Measurements from ENCODE around the gene SLCO1A2.

SLCO1A2 gene

DNA sequence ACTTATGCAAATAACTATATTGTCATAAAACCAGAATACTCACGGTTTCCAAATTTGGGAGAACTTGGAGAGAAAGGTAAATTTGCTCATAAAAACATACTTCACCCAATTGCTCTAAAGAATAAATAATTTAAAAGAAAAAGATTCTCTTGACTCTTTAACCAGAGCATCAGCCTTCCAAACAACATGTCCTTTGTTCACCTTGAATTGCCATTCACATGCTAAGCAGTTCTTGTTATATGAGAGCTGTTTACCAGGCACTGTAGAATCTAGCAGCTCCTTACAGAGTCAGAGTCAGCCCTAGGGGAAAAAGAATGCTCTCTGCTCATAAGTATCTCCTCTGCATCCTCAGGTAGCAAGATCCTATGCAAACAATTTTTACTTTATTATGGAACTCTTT, 10.2 kb downstream of the SLCO1A2 start:
- no peak for TF ChIP-seq EZH2 (IDR thresholded peaks at IDR 0.05; ENCODE audit: borderline replicate concordance, low read depth, low read length, severe bottlenecking)
- TF ChIP-seq, protein P1, sequence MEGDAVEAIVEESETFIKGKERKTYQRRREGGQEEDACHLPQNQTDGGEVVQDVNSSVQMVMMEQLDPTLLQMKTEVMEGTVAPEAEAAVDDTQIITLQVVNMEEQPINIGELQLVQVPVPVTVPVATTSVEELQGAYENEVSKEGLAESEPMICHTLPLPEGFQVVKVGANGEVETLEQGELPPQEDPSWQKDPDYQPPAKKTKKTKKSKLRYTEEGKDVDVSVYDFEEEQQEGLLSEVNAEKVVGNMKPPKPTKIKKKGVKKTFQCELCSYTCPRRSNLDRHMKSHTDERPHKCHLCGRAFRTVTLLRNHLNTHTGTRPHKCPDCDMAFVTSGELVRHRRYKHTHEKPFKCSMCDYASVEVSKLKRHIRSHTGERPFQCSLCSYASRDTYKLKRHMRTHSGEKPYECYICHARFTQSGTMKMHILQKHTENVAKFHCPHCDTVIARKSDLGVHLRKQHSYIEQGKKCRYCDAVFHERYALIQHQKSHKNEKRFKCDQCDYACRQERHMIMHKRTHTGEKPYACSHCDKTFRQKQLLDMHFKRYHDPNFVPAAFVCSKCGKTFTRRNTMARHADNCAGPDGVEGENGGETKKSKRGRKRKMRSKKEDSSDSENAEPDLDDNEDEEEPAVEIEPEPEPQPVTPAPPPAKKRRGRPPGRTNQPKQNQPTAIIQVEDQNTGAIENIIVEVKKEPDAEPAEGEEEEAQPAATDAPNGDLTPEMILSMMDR (IDR thresholded peaks at IDR 0.05; ENCODE audit: borderline replicate concordance, extremely low read depth, low read length, poor library complexity, severe bottlenecking): no peak
- Histone ChIP-seq H3K9me3 (ENCODE audit: insufficient read depth, low read length, severe bottlenecking) (peaks cover 8% of the 10 kb centered on the region), H2AFZ (ENCODE audit: low read depth, low read length) (no peak overlapping the region), H4K20me1 (ENCODE audit: insufficient read depth, low read length) (no peaks in the 10 kb centered on the region), H3K36me3 (ENCODE audit: insufficient read depth, low read length) (no peaks in the 10 kb centered on the region), H3K27ac (ENCODE audit: low read length) (no peak overlapping the region), H3K4me1 (ENCODE audit: insufficient read depth, low read length) (no peaks in the 10 kb centered on the region), H3K79me2 (ENCODE audit: insufficient read depth, low read length) (no peaks in the 10 kb centered on the region), H3K4me2 (ENCODE audit: insufficient read depth, low read length) (no peak overlapping the region), H3K9ac (ENCODE audit: low read depth, low read length) (no peak overlapping the region), H3K27me3 (ENCODE audit: insufficient read depth, low read length, poor library complexity) (no peaks in the 10 kb centered on the region), H3K4me3 (ENCODE audit: low read depth in 1 of 2, low read length in 2 of 2) (no peak overlapping the region)
- no peak for DNase-seq
- ATAC-seq (ENCODE audit: insufficient read depth, low read depth): no peak

DNA sequence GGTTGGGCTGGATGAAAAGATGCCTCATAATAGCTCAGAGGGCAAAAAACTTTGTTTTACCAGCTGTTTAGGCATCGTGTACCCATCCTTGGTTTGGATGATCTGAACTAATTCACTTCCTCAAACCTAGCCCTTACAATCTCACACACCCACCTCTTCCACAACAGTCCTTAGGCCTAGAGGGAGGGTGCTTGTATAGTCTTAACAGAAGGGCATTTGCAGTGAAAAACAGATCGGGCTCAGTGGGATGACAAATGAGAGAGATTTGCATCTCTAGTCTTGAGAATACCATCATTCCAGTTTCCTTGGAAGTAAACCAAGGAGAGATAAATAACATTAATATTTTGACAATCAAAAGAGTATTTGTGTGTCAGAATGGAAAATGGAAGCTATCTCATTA, 11.0 kb downstream of the SLCO1A2 start:
- H4K20me1 ChIP-seq (ENCODE audit: insufficient read depth, low read length): no peaks in the 10 kb centered on the region
- H3K4me3 ChIP-seq (ENCODE audit: low read depth in 1 of 2, low read length in 2 of 2): no peak overlapping the region
- H3K36me3 ChIP-seq (ENCODE audit: insufficient read depth, low read length): no peaks in the 10 kb centered on the region
- no peaks in the 10 kb centered on the region for H3K79me2 ChIP-seq (ENCODE audit: insufficient read depth, low read length)
- DNase-seq (no peak), ATAC-seq (ENCODE audit: insufficient read depth, low read depth) (no peak)
- H3K9ac ChIP-seq (ENCODE audit: low read depth, low read length): no peak overlapping the region
- no peaks in the 10 kb centered on the region for H3K27me3 ChIP-seq (ENCODE audit: insufficient read depth, low read length, poor library complexity)
- no peak for TF ChIP-seq EZH2 (IDR thresholded peaks at IDR 0.05; ENCODE audit: borderline replicate concordance, low read depth, low read length, severe bottlenecking)
- TF ChIP-seq, protein P1 (IDR thresholded peaks at IDR 0.05; ENCODE audit: borderline replicate concordance, extremely low read depth, low read length, poor library complexity, severe bottlenecking): no peak
- H3K9me3 ChIP-seq (ENCODE audit: insufficient read depth, low read length, severe bottlenecking): peaks cover 4% of the 10 kb centered on the region
- no peak overlapping the region for H3K27ac ChIP-seq (ENCODE audit: low read length)
- no peaks in the 10 kb centered on the region for H3K4me1 ChIP-seq (ENCODE audit: insufficient read depth, low read length)
- no peak overlapping the region for H2AFZ ChIP-seq (ENCODE audit: low read depth, low read length)
- no peak overlapping the region for H3K4me2 ChIP-seq (ENCODE audit: insufficient read depth, low read length)

DNA sequence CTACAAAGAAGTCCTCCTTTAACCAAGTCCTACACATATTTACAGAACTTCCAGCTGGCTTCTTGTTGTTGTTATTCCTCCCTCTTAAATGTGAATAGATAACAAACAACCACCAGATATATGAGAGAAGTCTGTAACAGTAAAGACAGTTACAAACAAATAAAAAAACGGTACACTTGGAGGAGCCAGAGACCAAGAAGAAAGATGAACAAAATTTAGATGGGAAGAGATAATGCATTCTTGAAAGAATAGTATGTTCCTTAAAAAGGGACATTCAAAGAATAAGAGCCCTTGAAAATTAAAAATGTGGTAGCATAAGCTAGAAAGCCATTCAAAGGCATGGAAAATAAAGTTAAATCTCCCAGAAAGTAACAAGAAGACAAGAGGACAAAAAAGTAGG, 25.9 kb downstream of the SLCO1A2 start:
- H3K36me3 ChIP-seq (ENCODE audit: insufficient read depth, low read length): no peaks in the 10 kb centered on the region
- H3K4me1 ChIP-seq (ENCODE audit: insufficient read depth, low read length): no peaks in the 10 kb centered on the region
- H2AFZ ChIP-seq (ENCODE audit: low read depth, low read length): no peak overlapping the region
- H3K79me2 ChIP-seq (ENCODE audit: insufficient read depth, low read length): no peaks in the 10 kb centered on the region
- H3K9me3 ChIP-seq (ENCODE audit: insufficient read depth, low read length, severe bottlenecking): no peaks in the 10 kb centered on the region
- H3K27me3 ChIP-seq (ENCODE audit: insufficient read depth, low read length, poor library complexity): no peaks in the 10 kb centered on the region
- ATAC-seq (ENCODE audit: insufficient read depth, low read depth): no peak
- H4K20me1 ChIP-seq (ENCODE audit: insufficient read depth, low read length): no peaks in the 10 kb centered on the region
- TF ChIP-seq, protein P1 (IDR thresholded peaks at IDR 0.05; ENCODE audit: borderline replicate concordance, extremely low read depth, low read length, poor library complexity, severe bottlenecking): no peak
- no peak for TF ChIP-seq EZH2 (IDR thresholded peaks at IDR 0.05; ENCODE audit: borderline replicate concordance, low read depth, low read length, severe bottlenecking)
- H3K9ac ChIP-seq (ENCODE audit: low read depth, low read length): no peak overlapping the region
- no peak overlapping the region for H3K4me3 ChIP-seq (ENCODE audit: low read depth in 1 of 2, low read length in 2 of 2)
- H3K4me2 ChIP-seq (ENCODE audit: insufficient read depth, low read length): no peak overlapping the region
- DNase-seq: no peak
- no peak overlapping the region for H3K27ac ChIP-seq (ENCODE audit: low read length)

DNA sequence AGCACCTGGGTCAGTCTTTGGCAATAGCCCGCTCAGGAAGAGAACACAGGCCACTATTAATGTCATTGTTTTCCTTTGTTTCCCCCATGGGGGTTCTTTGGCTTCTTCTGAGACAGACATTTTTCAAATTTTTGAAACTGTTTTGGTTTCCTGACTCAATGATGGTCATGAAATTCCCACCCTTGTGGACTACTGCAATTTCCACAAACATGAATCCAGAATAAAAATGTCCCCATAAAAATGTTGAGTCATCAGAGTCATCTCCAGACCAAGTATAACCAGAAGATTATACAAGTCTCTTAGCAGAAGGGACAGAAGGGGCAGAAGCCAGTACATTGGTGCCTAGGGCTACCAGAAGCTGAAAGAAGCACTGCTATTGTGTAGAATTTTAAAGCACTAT, 29.1 kb downstream of the SLCO1A2 start:
- Histone ChIP-seq H3K4me1 (ENCODE audit: insufficient read depth, low read length) (no peaks in the 10 kb centered on the region), H3K4me2 (ENCODE audit: insufficient read depth, low read length) (no peak overlapping the region), H3K4me3 (ENCODE audit: low read depth in 1 of 2, low read length in 2 of 2) (no peak overlapping the region), H2AFZ (ENCODE audit: low read depth, low read length) (no peak overlapping the region), H4K20me1 (ENCODE audit: insufficient read depth, low read length) (no peaks in the 10 kb centered on the region), H3K27ac (ENCODE audit: low read length) (no peak overlapping the region), H3K27me3 (ENCODE audit: insufficient read depth, low read length, poor library complexity) (no peaks in the 10 kb centered on the region), H3K36me3 (ENCODE audit: insufficient read depth, low read length) (no peaks in the 10 kb centered on the region), H3K79me2 (ENCODE audit: insufficient read depth, low read length) (no peaks in the 10 kb centered on the region), H3K9ac (ENCODE audit: low read depth, low read length) (no peak overlapping the region), H3K9me3 (ENCODE audit: insufficient read depth, low read length, severe bottlenecking) (no peaks in the 10 kb centered on the region)
- DNase-seq: no peak
- TF ChIP-seq, protein P1 (IDR thresholded peaks at IDR 0.05; ENCODE audit: borderline replicate concordance, extremely low read depth, low read length, poor library complexity, severe bottlenecking): no peak
- TF ChIP-seq EZH2 (IDR thresholded peaks at IDR 0.05; ENCODE audit: borderline replicate concordance, low read depth, low read length, severe bottlenecking): no peak
- no peak for ATAC-seq (ENCODE audit: insufficient read depth, low read depth)

All from DND-41 (cell line).